Coronary artery (tissue), 2 donors: ENCODE results near the gene PCGF3.
A peak's percentile ranks its signal among the peaks of the same experiment; 100 is the strongest.
"Not testable (repeated sequence)": the region's sequence is repeated elsewhere in the genome, so short reads cannot be mapped to it uniquely, and the experiment has no call there.

ENCODE experiments used
- DNase-seq: peaks from one replicate; pipeline ENCODE4 v3.0.0-alpha.2; 2017; ENCODE audit warnings: low spot score
- H3K27ac ChIP-seq, 2 donors: fragments of 200-600 bp; sonication (generic); one replicate each; pipeline ENCODE4 v1.5.1; 2016 to 2019
- H3K4me3 ChIP-seq: fragments of 200-600 bp; sonication (generic); 2 replicates; pipeline ENCODE4 v1.5.1; 2016; ENCODE audit warnings: mild to moderate bottlenecking, moderate library complexity
- CTCF ChIP-seq: fragments of 200-600 bp; sonication (generic); IDR thresholded peaks from one replicate; pipeline ENCODE4 v1.5.1; 2019; ENCODE audit warnings: antibody characterized with exemption

PCGF3 gene

DNA sequence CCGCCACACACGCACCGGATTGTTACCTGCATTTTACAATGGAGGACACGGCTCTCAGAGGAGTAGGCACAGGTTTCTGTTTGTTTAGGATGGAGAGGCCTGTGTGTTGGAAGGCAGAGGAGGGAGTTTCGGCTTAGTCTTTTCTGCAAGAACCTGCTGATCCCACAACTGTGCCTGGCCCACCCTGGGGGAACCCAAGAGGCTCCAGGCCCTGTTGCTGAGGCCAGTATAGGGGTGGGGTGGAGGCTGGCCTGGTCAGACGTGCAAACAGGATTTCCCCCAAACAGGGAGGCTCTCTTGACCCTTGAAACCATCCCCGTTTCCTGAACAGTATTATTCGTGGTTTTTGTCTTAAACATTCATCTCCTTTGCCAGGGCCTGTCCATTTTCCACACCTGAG is 15.9 kb upstream of the PCGF3 start:
- no peak for TF ChIP-seq CTCF
- no peak for DNase-seq
- Histone ChIP-seq H3K4me3 (peak overlapping the region; percentile 79), H3K27ac (peak overlapping the region in 1 of 2 donors; percentile 91)

- TF ChIP-seq CTCF: no peak
- no peak for DNase-seq
- H3K27ac ChIP-seq: no peak overlapping the region
- H3K4me3 ChIP-seq: no peak overlapping the region
Observed at GRCh38 chr4:692771-693554, 12.7 kb upstream of the PCGF3 start.

DNA sequence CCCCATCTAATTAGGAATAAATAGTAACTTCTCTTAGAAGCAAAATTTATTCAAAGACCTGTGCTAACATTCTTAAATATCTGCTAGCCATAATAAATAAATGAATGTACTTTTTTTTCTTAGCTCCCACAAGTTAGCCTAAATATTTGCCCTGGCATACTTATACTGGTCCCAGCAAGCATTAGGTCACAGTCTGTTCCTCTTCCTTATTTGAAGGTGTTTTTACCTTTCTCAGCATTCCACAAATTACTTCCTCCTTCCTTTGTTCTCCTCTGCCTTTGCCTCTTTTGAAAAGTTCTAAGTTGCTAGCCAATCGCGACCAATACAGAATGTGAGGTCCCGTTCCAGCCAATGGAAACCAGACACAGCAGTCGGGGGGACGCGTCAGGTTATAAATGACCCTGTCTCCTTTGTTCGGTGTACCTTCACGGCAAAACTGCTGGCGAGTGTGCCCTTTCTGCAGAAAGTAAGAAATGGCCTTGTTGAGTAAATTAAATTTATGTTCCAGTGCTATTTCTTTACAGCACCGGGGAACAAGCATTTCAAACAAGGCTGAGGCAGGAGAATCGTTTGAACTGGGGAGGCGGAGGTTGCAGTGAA is 11.2 kb upstream of the PCGF3 start:
- H3K27ac ChIP-seq, H3K4me3 ChIP-seq, DNase-seq: not testable (repeated sequence)

DNA sequence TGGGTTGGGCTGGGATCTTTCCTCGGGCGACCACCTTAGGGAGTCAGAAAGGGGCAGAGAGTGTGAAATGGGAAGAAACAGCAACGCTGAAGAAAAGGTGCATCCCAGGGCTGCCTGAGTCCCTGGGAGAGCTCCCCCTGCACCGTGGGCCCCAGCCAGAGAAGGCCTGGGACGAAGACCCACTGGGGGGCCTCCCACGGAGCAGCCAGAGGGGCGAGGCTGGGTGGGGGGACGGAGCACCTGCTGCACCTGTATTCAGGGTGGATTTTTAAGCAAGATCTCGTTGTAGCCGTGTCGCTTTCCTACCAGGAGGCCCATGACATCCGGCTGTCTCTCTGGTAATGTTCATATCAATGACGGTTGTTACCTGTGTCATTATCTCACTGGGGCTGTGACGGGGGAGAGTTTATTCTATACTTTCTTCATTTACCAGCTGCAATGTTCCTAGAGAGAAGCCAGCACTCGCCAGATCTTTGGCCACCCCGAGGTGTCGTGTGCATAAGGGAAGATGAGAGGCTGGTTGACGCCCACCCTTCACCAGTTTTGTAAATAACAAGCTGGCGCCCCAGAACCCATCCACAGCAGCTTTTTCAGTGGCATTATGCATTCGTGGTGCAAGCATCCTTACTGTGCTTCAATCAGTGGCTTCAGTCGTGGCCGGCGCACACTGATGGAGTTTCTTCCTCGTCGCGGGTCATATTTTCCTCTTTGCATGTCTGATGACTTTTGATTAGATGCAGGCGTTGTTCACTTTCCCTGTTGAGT is 5.6 kb upstream of the PCGF3 start:
- no peak for TF ChIP-seq CTCF
- DNase-seq: no peak
- Histone ChIP-seq H3K27ac (peak overlapping the region in 1 of 2 donors; percentile 22), H3K4me3 (no peak overlapping the region)

DNA sequence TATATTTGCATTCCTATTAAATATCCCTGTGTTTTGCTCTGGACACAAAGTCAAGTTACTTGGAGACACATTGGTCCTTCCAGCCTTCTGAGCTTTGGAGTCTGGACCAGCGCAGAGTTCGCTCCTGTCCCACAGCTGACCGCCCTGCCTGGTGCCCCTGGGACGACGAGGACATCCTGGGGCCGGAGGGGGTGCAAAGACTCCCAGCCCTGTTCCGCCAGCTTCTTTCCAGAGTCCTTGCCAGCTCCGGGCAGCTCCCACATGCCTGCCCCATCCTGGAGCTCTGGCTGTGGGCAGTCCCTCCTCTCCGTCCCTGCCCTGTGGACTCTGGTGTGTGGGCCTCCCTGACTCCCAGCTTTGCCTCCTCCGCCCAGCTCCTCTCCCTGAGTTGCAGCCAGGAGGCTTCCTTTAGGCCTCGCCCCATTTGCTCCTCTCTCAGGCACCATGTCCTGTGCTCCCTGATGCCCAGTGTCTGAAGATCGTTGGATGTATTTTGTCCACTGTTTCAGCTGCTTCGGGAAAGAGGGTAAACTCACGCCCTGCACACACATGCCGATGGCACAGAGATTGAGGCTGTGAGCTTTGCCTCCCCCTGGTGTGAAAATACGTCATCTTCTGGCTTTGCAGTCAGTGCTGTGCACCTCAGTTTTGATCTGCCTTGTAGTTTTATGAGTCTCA is 4.9 kb upstream of the PCGF3 start:
- H3K4me3 ChIP-seq: no peak overlapping the region
- no peak for DNase-seq
- H3K27ac ChIP-seq: no peak overlapping the region
- TF ChIP-seq CTCF: no peak

DNA sequence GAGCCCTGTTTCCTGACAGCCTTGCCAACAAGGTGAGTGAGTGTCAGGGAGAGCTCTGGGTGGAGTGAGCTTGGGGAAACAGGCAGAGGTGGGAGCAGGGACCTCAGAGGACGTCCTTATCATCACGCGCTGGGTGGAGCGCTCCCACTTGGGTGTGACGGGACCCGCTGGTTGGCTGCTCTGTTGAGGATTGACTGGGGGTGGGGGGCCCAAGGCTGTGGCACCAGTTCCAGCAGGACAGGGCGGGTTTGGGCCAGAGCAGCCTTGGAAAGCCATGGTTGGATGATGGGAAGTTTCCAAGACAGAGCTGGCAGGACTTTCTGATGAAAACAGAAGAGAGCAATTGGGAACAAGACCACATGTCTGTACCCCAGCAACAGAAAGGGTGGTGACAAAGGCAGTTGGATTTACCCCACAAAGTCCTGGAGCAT is 3.0 kb upstream of the PCGF3 start:
- Histone ChIP-seq H3K27ac (no peak overlapping the region), H3K4me3 (no peak overlapping the region)
- TF ChIP-seq CTCF: no peak
- no peak for DNase-seq
